ENCODE data around the gene FYN. TPM values are rescaled to one million over a fixed set of nuclear protein-coding genes. Genes with fewer than 3 reads are reported as not detected.
A peak's percentile ranks its signal among the peaks of the same experiment; 100 is the strongest.
"Not testable (repeated sequence)": the region's sequence is repeated elsewhere in the genome, so short reads cannot be mapped to it uniquely, and the experiment has no call there.

FYN gene
- total RNA-seq, 1 donor from 2014 or later = 525 TPM

DNA sequence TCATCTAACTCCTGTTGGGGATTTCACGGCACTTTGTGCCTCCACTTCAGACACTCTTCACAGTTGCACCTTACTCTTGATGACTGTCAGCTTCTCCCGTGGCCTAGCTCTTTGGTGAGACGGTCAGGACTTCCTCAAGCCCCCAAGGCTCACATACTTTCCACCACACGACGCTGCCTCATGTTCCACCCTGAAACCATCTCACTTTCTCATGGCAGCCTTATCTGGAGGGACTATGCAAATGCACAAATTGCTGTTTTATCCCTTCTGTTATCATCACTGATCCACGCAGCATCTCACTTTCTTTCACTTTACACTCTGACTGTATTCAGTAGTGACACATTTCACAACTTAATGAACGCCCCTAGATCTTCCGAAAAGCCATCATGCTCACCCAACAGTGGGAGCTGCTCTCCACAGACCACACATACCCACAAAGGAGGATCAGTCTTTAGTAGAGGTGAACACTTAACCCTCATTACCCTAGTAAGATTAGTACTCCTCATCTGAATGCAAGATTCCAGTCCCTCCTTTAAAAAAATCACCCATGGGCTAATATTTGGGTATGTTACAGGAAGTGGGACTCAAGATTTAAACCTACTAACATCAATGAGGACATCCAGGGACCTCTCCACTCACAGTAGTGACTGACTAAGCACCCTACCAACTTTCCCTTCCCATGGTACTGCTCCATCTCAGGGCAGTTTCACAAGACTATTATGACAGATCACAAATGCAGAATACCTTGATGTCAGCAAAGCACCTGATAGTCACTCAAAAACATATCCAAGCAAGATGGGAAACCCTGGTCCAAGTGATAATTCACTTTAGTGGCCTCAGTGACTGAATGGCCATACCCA, 35.4 kb downstream of the FYN start:
- H3K27me3 Mint-ChIP-seq (ENCODE audit: unreplicated experiment) = peaks cover 13% of the 10 kb centered on the region
- peaks cover 3% of the 10 kb centered on the region for H3K9me3 Mint-ChIP-seq (ENCODE audit: unreplicated experiment)
- no peak for DNase-seq
- H3K4me1 Mint-ChIP-seq (ENCODE audit: low read depth, unreplicated experiment) = peaks cover 34% of the 10 kb centered on the region
- TF ChIP-seq, protein P1, sequence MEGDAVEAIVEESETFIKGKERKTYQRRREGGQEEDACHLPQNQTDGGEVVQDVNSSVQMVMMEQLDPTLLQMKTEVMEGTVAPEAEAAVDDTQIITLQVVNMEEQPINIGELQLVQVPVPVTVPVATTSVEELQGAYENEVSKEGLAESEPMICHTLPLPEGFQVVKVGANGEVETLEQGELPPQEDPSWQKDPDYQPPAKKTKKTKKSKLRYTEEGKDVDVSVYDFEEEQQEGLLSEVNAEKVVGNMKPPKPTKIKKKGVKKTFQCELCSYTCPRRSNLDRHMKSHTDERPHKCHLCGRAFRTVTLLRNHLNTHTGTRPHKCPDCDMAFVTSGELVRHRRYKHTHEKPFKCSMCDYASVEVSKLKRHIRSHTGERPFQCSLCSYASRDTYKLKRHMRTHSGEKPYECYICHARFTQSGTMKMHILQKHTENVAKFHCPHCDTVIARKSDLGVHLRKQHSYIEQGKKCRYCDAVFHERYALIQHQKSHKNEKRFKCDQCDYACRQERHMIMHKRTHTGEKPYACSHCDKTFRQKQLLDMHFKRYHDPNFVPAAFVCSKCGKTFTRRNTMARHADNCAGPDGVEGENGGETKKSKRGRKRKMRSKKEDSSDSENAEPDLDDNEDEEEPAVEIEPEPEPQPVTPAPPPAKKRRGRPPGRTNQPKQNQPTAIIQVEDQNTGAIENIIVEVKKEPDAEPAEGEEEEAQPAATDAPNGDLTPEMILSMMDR (IDR thresholded peaks at IDR 0.05; ENCODE audit: partially characterized antibody, unreplicated experiment) = no peak
- no peaks in the 10 kb centered on the region for H3K36me3 Mint-ChIP-seq (ENCODE audit: unreplicated experiment)
- H3K27ac Mint-ChIP-seq (ENCODE audit: unreplicated experiment) = no peak overlapping the region
- H3K4me3 Mint-ChIP-seq (ENCODE audit: unreplicated experiment) = no peak overlapping the region

DNA sequence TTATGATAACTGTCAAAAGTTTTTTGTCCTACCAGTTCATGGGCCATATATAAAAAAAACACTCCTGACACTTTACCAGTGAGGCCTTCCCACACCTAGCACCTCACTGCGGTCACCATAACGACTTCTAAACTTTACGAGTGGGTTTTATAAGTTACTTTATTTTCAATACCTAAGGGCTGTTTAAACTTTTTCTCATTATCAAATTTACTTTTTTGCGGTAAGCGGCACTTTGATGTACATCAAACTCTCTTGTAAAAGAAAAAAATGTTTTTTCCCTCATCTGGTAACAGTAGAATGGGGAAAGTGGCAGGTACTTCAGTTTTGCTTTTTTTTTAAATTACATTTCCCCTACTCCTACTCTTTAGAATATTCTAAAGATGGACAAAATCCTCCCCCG, 36.2 kb downstream of the FYN start:
- H3K27ac Mint-ChIP-seq (ENCODE audit: unreplicated experiment) = no peak overlapping the region
- TF ChIP-seq, protein P1 (IDR thresholded peaks at IDR 0.05; ENCODE audit: partially characterized antibody, unreplicated experiment) = no peak
- no peak for DNase-seq
- H3K9me3 Mint-ChIP-seq (ENCODE audit: unreplicated experiment) = peaks cover 3% of the 10 kb centered on the region
- no peak overlapping the region for H3K4me3 Mint-ChIP-seq (ENCODE audit: unreplicated experiment)
- H3K4me1 Mint-ChIP-seq (ENCODE audit: low read depth, unreplicated experiment) = peaks cover 40% of the 10 kb centered on the region
- H3K27me3 Mint-ChIP-seq (ENCODE audit: unreplicated experiment) = peaks cover 13% of the 10 kb centered on the region
- H3K36me3 Mint-ChIP-seq (ENCODE audit: unreplicated experiment) = no peaks in the 10 kb centered on the region

DNA sequence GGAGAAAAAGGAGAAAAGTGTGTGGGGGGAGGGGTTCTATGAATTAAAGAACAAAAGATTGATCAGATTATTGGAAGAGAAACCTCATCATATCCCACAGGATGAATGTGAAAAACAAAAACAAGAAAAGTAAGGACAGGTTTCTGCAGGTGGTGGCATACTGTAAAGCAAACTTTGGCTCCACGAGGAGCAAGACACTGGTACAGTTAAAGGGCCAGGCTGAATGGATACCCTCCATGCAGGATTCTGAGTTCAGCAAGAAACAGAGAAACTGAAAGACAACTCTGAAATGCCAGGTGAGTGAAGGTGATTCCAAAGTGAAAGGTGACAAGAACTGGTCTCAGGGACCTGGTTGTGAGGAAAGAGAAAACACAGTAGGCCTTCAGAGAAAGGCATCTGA, 37.4 kb downstream of the FYN start:
- peak overlapping the region; percentile 29 for H3K27ac Mint-ChIP-seq (ENCODE audit: unreplicated experiment)
- no peak for DNase-seq
- H3K4me1 Mint-ChIP-seq (ENCODE audit: low read depth, unreplicated experiment) = peaks cover 39% of the 10 kb centered on the region
- TF ChIP-seq, protein P1 (IDR thresholded peaks at IDR 0.05; ENCODE audit: partially characterized antibody, unreplicated experiment) = no peak
- no peak overlapping the region for H3K4me3 Mint-ChIP-seq (ENCODE audit: unreplicated experiment)
- H3K9me3 Mint-ChIP-seq (ENCODE audit: unreplicated experiment) = peaks cover 3% of the 10 kb centered on the region
- peaks cover 11% of the 10 kb centered on the region for H3K27me3 Mint-ChIP-seq (ENCODE audit: unreplicated experiment)
- no peaks in the 10 kb centered on the region for H3K36me3 Mint-ChIP-seq (ENCODE audit: unreplicated experiment)

DNA sequence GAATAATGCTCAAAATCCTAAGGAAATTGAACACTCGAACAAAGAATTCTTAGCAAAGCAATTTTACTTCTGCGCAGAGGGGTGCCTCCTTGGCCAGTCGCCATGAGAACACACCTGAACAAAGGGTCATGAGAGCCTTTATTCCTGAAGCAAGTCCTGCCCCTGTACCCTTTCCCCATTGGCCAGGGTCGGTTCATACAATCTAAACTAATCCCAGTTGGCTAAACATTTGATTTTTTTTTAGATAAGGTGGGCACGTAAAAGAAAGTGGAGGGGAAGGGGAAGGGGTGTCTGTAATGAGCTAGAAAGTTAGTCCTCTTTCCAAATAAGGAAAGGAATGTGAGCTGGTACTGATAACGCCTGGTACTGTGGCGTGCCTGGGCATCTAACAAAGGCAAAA, 37.9 kb downstream of the FYN start:
- not testable (repeated sequence) for H3K9me3 Mint-ChIP-seq (ENCODE audit: unreplicated experiment); H3K4me3 Mint-ChIP-seq (ENCODE audit: unreplicated experiment); DNase-seq; H3K36me3 Mint-ChIP-seq (ENCODE audit: unreplicated experiment)
- Mint-ChIP-seq H3K4me1 (ENCODE audit: low read depth, unreplicated experiment) (peaks cover 42% of the 10 kb centered on the region), H3K27ac (ENCODE audit: unreplicated experiment) (peak overlapping the region; percentile 29), H3K27me3 (ENCODE audit: unreplicated experiment) (peaks cover 11% of the 10 kb centered on the region)

DNA sequence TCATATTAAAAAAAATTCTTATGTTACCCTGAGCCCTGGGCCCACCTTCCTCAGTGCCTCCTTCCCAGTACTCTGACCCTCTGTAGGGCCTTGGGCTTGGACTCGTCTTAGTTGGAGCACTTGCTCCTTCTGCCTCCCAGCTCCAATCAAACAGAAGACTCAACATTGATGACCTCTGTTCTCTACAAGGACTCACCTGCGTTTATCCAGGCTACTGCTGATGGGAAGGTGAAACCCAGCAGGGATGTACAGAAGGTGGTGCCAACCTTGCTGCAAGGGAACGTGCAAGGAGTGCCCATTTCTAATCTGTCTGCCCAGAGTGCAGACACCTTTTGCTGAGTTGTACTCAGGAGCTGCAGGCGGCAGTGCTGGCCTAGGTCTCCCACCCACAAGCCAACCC, 38.9 kb downstream of the FYN start:
- H3K27me3 Mint-ChIP-seq (ENCODE audit: unreplicated experiment) = peaks cover 11% of the 10 kb centered on the region
- DNase-seq = no peak
- TF ChIP-seq, protein P1 (IDR thresholded peaks at IDR 0.05; ENCODE audit: partially characterized antibody, unreplicated experiment) = no peak
- H3K4me1 Mint-ChIP-seq (ENCODE audit: low read depth, unreplicated experiment) = peaks cover 45% of the 10 kb centered on the region
- H3K36me3 Mint-ChIP-seq (ENCODE audit: unreplicated experiment) = no peaks in the 10 kb centered on the region
- H3K9me3 Mint-ChIP-seq (ENCODE audit: unreplicated experiment) = peaks cover 3% of the 10 kb centered on the region
- H3K27ac Mint-ChIP-seq (ENCODE audit: unreplicated experiment) = no peak overlapping the region
- H3K4me3 Mint-ChIP-seq (ENCODE audit: unreplicated experiment) = no peak overlapping the region
